ENCODE data around the gene SSH2. TPM values are rescaled to one million over a fixed set of nuclear protein-coding genes. Genes with fewer than 3 reads are reported as not detected.
"Not testable (repeated sequence)": the region's sequence is repeated elsewhere in the genome, so short reads cannot be mapped to it uniquely, and the experiment has no call there.

SSH2 gene
- total RNA-seq, 1 donor from 2014 or later: 64.1 TPM

GRCh38 chr17:29746669-29747068 is 183.4 kb downstream of the SSH2 start:
- intact Hi-C loops (cut with micrococcal nuclease): no loop called here

- intact Hi-C loops (cut with micrococcal nuclease): no loop called here
Measured at GRCh38 chr17:29744121-29744520, 185.9 kb downstream of the SSH2 start.

DNA sequence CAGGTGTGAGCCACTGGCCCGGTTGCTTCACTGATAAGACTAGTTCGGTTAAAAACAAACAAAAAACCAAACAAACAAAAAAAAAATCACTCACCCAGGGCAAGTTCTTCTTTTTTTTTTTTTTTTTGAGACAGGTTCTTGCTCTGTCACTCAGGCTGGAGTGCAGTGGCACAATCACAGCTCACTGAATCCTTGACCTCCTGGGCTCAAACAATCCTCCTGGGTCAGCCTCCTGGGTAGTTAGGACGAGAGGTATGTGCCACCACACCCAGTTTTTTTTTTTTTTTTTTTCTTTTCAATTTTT is 187.9 kb downstream of the SSH2 start:
- intact Hi-C loops (cut with micrococcal nuclease): no loop called here

DNA sequence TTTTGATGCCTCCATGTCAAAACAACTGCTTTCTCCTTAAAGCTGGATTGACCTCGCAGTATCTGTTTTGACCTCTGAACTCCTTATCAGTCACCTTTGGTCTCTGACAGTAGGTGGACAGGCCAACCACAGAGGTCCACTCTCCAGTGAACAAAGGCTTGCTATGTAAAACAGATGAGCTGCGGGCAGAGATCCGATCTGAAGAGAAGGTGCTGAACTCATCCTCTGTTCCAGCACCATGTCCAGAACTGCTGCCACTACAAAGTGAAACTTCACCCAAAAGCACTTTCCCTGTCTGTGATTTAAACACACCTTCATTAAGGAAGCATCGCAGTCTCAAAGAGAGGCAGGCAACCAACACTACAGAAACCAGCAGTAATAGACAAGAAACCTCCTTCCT is 190.0 kb downstream of the SSH2 start:
- intact Hi-C loops (cut with micrococcal nuclease): no loop called here

DNA sequence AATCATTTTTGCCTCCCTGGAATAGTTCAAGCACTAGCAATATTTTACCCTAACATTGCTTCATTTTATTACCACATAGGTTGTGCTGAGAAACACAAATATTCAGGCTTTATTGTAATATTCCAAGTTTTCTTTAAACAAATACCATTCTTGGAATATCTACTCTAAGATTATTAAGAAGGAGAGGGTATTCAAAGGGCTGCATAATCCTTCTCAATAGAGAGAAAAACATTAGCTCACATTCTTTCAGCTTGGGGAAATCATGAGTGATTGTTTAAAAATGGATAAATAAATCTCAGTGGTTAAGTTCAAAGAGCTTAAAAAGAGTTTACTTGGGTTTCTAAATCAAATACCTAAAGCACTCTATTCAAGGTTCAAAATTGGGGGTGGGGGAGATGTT is 195.4 kb downstream of the SSH2 start:
- intact Hi-C loops (cut with micrococcal nuclease): no loop called here

DNA sequence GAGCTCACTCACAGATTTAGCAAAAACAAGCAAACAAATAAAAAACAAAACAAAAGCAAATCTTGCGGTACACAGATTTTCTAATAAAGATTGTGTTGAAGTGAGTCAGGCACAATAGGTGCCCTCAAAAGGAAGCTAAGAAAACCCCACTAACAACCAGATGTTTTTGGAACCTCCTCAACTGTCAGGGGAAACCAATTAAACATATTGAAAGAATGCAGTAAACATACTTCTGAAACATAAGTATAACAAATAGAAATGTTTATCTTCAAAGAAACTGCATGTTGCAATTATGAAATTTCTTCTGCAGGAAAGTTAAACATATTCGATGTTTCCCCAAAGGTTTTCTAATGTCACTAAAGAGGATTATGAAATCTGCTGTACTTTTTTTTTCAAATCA is 196.9 kb downstream of the SSH2 start:
- intact Hi-C loops (cut with micrococcal nuclease): no loop called here

DNA sequence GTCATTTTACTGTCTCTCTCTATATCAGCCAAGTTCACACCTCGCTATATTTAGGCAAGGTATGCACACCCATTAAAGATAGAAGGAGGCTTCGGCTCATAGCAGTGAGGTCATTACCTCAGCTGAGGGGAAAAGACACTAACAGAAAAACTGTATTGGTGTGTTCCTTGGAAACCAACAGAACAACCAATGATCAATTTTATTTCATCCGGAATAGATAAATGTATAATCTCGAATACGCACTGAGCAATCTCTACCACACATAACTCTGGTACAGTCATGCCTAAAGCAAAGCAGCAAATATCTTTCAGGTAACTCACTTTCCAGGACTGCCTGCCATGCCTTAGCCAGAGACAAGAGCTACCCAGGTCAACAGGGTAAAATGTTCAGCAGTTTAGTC is 197.4 kb downstream of the SSH2 start:
- intact Hi-C loops (cut with micrococcal nuclease): no loop called here

DNA sequence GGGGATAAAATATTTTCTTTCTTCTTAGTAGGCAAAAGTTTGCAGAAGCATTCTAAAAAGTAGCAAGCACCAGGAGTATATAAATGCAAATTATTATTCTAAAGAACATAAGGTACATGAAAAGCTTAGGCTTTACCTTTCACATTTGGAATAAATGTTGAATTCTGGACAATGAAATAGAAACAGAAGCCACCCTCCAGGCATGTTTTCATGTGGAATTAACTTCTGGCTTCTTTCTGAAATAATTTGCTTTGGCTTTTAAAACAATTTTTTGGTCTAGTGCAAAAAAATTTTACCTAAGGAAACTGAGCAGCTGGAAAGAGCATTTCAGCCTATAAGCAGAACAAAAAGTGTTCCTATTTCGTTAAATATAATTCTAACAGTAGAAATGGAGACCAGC is 197.8 kb downstream of the SSH2 start:
- intact Hi-C loops (cut with micrococcal nuclease): no loop called here

DNA sequence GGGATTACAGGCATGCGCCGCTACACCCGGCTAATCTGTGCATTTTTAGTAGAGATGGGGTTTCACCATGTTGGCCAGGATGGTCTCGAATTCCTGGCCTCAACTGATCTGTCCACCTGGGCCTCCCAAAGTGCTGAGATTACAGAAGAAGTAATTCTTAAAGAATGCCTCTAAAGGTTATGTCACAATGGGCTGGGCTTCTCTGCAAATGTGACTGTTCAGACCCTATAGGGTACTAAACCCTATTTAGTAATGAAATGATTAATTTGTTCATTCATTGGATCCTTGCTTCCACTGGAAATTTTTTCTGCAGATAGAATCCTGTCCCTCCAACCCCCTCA is 198.5 kb downstream of the SSH2 start:
- intact Hi-C loops (cut with micrococcal nuclease): no loop called here

- intact Hi-C loops (cut with micrococcal nuclease): no loop called here
Measured at GRCh38 chr17:29728490-29728889, 201.5 kb downstream of the SSH2 start.

DNA sequence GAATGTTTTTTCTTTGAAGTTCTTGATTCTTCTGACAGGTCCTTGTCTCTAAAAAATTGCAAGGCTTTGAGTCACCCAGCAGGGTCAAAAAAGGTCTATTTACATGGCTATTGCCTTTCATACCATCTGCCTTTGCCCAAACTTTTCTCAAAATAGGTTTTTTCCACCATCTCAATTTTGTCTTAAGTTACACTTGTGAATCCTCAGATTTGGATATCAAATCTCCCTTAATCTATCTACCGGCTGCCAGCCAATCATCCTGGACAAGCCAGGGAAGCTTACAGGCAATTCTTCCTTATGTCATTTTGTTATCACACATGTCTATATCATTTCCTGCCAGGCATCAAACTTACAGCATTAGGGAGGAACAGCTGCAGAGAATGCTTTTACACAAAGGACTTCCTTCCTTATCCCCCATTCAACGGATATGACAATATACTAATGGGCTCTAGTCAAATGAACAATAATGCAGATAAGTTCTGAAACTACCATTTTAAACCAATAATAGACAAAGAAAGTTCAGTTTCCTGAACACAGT is 203.2 kb downstream of the SSH2 start:
- intact Hi-C loops (cut with micrococcal nuclease): no loop called here

GRCh38 chr17:29725408-29725807 is 204.6 kb downstream of the SSH2 start:
- intact Hi-C loops (cut with micrococcal nuclease): not testable (repeated sequence)

- intact Hi-C loops (cut with micrococcal nuclease): no loop called here
Measured at GRCh38 chr17:29723278-29724047, 206.6 kb downstream of the SSH2 start.

- intact Hi-C loops (cut with micrococcal nuclease): no loop called here
Measured at GRCh38 chr17:29722411-29723198, 207.4 kb downstream of the SSH2 start.

- intact Hi-C loops (cut with micrococcal nuclease): no loop called here
Measured at GRCh38 chr17:29720551-29720950, 209.5 kb downstream of the SSH2 start.

- intact Hi-C loops (cut with micrococcal nuclease): no loop called here
Measured at GRCh38 chr17:29719469-29719868, 210.6 kb downstream of the SSH2 start.

GRCh38 chr17:29718446-29719039 is 211.5 kb downstream of the SSH2 start:
- intact Hi-C loops (cut with micrococcal nuclease): no loop called here

DNA sequence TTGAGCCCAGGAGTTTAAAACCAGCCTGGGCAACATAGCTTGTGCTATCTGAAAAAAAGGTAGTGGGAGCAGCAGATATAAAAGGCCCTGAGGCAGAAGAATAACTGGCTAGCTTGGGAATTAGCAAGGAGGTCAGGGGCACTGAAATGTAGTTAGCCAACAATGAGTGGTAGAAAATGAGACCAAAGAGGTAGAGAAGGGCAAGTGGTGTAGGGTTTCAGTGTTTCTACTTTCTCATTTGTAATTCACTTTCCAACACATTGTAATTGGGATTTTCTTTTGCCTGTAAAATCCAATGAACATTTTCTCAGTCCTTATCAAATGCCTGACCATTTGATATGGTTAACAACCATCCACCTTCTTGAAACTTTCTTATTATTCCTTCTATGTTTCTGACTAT is 212.2 kb downstream of the SSH2 start:
- intact Hi-C loops (cut with micrococcal nuclease): no loop called here

- intact Hi-C loops (cut with micrococcal nuclease): no loop called here
Measured at GRCh38 chr17:29716566-29716965, 213.5 kb downstream of the SSH2 start.

GRCh38 chr17:29715680-29716079 is 214.3 kb downstream of the SSH2 start:
- intact Hi-C loops (cut with micrococcal nuclease): no loop called here

DNA sequence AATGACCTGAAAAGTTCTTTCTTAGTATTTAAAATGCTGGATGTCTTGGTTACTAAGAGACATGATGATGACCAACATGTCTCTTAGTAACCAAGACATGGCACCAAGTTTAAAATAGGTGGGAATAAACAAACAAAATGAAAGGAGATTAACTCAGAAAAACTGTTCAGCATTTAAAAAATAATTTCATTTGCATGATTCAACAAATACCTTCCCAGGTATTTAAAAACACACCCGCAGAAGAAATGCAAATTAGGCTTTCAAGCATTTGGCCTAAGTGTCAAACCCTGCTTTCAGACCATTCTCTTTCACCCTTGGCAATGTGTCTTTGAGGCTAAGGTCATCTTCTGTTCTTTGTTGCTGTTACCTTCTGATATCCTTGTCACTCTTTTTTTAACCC is 215.9 kb downstream of the SSH2 start:
- intact Hi-C loops (cut with micrococcal nuclease): no loop called here

DNA sequence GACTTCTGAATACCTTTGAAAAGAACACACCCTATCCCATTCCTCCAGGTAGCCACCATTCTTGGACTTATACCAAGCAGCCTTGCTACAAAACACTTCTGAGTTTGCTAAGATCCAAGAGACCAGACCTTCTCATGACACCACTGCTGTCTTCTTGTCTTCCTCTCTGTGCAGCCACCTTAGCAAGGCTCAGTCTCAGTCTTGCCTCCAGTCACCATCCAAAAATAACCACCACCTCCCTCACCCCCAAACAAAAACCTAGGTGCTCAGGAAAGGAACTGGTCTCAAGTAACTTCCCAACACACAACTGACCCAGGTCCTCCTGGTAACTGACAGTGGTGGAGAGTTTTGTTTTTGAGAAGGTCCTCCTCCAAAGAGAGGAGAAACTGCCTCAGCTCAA is 216.4 kb downstream of the SSH2 start:
- intact Hi-C loops (cut with micrococcal nuclease): no loop called here
